Heart left ventricle (tissue), 13 donors: ENCODE measurements around the gene UVRAG.

Source experiments
- CTCF ChIP-seq, 12 donors: fragments of 200-600 bp; sonication (generic) in 4 of 12; IDR thresholded peaks; one replicate each; pipeline versions ENCODE4 v1.5.0 to v1.8.0; 2018 to 2022; ENCODE audit warnings: antibody characterized with exemption in 12 of 12, mild to moderate bottlenecking in 5 of 12
- POLR2A ChIP-seq, 2 donors: fragments of 450-650 bp; IDR thresholded peaks; one replicate each; pipeline ENCODE4 v1.6.1; 2017; ENCODE audit warnings: antibody characterized with exemption in 2 of 2, mild to moderate bottlenecking in 2 of 2, moderate library complexity in 2 of 2
- donor health status: ischemic (EF 13 %, LVEDD 7.1; RV severe dilation, severe dysfunction).
- donor health status: DM: no; HTN: yes; CAD: no.
- donor health status: DM: no; HTN: no; CAD: no.
- donor health status: ischemic (EF 25% LVEDD 6.9; RV normal size, moderate dysfunction).
- donor health status: ischemic (EF 25% LVEDD 5.7; RV mildly dilated, moderate dysfunction).
- donor health status: ischemic (EF 35%, LVEDD 5.7; RV mildly dilated, moderate dysfunction).
- donor health status: nonischemic (EF 11% LVEDD 7.7; RV severe dilation, severe dysfunction).
- donor health status: DM: yes; HTN: yes; CAD: no.
- donor health status: PGD.
- donor health status: ischemic (EF 29% LVEDD 5.4; RV normal size, mild dysfunction).
- donor health status: nonischemic (EF 23%, LVEDD 6.1; RV moderate dilation, normal function).

- no peak for TF ChIP-seq CTCF (IDR thresholded peaks at IDR 0.05)
- TF ChIP-seq POLR2A (IDR thresholded peaks at IDR 0.05) = no peak
Observed at GRCh38 chr11:76073724-76074123, 258.7 kb downstream of the UVRAG start.
